GM19395 (cell line): ENCODE measurements around the gene EEF1A2.
"Not testable (repeated sequence)": the region's sequence is repeated elsewhere in the genome, so short reads cannot be mapped to it uniquely, and the experiment has no call there.

Experiments used
- ATAC-seq: cut with Tn5 transposase; IDR thresholded peaks from one replicate; pipeline ENCODE4 v1.9.1; 2021; ENCODE audit warnings: mild to moderate bottlenecking, moderate library complexity; ENCODE audit not compliant: unreplicated experiment

Gene EEF1A2

GRCh38 chr20:63521602-63522001 lies 22.7 kb upstream of the EEF1A2 start:
- no peak for ATAC-seq

DNA sequence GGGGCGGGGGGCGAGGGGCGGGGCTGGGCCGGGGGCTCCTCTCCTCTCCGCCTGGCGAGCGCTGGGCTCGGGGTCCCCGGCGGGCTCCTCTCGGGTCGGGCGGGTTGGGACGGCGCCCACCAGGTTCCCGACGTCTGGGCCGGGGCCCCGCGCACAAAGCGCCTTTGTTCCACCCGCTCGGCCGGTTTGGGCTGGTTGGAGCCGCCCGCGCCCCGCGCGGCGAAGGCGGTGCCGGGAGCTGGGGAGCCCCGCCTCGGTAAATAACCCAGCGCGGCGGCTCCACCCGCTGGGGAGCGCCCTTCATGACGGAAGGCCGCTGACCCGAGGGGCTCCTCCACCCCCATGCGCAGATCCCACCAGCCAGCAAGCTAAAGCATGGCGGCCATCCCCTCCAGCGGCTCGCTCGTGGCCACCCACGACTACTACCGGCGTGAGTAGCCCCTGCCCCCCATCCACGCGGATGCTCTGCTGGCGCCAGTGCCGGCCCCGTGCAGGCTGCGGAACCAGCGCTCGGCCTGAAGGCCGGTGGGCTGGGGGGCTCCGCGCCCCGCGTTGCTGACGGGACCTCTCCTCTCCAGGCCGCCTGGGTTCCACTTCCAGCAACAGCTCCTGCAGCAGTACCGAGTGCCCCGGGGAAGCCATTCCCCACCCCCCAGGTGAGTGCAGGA lies 22.2 kb upstream of the EEF1A2 start:
- peak; percentile 54 for ATAC-seq

GRCh38 chr20:63520504-63520933 lies 21.6 kb upstream of the EEF1A2 start, which contains the start of gene PPDPF:
TSS of gene PPDPF (plus strand) at chr20:63520765. CDS start at chr20:63521309, 544 bp downstream.
- ATAC-seq, result peak; percentile 76

DNA sequence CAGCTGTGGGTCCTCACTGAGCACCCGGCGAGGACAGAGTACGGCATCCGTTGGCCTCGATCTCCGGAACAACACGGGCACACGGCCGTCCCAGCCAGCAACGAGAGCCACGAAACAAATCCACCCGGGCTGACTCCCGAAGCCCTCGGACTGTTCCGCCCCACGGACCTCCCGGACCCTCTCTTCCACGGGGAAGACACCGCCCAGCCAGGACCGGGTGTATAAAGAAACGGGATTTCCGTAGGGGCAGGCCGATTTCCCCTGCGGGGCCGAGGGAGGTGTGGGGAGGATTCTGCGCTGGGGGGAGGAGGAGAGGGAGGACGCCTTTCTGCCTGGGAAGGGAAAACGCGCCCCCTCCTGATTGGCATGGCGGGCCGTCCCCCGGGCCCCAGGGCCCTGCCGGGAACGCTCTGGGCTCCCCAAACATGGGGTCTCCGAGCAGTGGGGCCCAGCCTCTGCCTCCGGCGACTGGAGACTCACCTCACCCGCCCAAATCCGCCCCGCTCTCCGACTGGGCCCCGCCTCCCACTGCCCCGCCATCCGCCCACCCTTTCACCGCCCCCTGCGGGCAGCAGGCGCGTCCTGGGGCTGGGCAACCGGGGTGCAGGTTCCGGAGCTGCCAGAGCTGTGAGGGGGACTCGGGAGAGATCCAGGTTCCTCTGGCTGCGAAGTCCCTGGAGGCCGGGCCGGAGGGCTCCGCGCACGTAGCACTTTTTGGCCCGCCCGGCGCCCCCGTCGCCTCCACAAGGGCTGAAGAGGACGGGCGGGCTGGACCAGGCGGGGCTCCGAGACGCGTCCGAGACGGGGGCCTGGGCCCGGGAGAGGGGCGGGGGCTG lies 21.0 kb upstream of the EEF1A2 start:
- ATAC-seq, result peak; percentile 49

DNA sequence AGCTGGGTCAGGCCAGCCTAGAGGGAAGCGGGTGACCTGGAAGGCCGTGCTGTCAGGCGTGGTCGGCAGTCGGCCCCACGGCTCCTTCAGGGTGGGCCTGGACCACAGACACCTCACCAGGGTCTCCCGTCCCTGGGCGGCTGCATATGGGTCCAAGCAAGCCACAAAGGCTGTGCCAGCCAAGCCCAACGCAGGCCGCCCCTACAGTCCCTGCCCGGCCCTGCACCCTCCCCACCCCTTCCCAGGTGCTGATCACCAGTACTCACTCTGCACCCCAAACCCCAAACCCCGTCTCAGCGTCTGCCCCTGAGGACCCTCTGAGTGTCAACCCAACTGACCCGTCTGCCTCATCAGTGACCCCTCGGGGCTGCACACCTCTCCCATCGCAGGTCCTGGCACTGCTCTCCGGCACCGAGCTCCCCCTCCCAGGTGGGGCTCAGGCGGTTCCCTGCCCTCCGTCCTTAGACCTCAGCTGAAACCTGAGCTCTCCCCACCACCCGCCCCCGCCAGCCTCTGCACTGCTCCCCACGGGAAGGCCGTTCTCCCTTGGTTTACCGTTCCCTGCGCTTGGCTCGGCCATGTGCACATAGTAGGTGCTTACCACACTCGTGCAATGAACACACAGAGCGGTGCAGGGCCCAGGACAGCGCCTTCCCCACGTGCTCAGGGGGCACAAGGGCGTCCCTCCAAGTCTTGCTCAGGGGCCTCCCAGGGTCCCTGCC lies 20.2 kb upstream of the EEF1A2 start:
- no peak for ATAC-seq

GRCh38 chr20:63518351-63518861 lies 19.5 kb upstream of the EEF1A2 start:
- ATAC-seq, result no peak

GRCh38 chr20:63517376-63518309 lies 18.8 kb upstream of the EEF1A2 start:
- ATAC-seq, result no peak

DNA sequence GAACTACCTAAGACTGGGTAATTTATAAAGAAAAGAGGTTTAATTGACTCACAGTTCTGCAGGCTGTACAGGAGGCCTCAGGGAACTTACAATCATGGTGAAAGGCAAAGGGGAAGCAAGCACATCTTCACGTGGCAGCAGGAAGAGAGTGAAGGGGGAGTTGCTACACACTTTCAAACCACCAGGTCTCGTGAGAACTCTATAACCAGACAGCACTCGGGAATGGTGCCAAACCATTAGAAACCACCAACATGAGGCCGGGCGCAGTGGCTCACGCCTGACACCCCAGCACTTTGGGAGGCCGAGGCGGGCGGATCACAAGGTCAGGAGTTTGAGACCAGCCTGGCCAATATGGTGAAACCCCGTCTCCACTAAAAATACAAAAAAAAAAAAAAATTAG lies 15.6 kb upstream of the EEF1A2 start:
- not testable (repeated sequence) for ATAC-seq

GRCh38 chr20:63513207-63513606 lies 14.3 kb upstream of the EEF1A2 start:
- no peak for ATAC-seq

DNA sequence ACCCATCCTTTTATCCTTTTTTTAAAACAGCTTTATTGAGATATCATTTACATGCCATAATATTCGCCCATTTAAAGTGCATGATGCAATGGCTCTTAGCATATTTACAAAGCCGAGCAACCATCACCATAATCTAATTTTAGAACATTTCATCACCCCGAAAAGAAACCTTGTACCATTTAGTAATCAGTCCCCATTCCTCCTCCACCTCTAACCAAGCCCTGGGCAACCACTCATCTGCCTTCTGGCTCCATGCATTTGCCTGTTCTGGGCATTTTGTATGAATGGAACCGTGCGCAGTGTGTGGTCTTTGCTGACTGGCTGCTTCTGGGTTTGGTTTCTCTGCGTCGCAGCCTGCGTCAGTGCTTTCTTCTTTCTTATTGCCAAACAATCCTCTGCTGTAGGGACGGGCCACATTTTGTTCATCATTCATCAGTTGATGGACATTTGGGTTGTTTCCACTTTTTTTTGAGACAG lies 10.2 kb upstream of the EEF1A2 start:
- ATAC-seq, result no peak

DNA sequence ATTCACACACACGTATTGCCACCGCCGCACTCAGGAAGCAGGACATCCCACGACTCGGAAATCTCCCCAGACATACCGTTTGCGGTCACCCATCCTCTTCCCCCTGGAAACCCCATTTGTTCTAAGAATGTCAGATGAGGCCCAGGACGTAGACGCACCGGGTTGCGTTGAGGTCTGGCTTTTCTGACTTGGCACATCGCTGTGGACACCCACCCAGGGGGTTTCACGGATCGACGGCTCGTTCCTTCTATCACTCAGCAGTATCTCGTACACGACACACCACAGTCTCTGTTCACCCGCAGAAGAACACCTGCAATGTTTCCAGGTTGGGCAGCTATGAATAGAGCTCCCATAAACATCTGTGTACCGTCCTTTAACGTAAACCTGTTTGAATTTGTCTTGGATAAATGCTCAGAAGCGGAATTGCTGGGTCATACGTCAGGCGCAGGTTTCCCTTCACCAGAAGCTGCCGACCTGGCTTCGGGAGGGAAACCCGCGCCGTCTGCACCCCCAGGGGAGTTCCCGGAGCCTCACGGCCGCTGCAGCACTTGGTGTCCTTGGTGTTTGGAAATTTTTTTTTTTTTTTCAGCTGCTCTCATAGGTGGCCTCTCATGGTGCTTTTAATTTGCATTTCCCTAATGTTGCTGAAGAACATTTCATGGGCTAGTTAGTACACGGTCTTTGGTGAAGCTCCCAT lies 9.3 kb upstream of the EEF1A2 start:
- no peak for ATAC-seq

DNA sequence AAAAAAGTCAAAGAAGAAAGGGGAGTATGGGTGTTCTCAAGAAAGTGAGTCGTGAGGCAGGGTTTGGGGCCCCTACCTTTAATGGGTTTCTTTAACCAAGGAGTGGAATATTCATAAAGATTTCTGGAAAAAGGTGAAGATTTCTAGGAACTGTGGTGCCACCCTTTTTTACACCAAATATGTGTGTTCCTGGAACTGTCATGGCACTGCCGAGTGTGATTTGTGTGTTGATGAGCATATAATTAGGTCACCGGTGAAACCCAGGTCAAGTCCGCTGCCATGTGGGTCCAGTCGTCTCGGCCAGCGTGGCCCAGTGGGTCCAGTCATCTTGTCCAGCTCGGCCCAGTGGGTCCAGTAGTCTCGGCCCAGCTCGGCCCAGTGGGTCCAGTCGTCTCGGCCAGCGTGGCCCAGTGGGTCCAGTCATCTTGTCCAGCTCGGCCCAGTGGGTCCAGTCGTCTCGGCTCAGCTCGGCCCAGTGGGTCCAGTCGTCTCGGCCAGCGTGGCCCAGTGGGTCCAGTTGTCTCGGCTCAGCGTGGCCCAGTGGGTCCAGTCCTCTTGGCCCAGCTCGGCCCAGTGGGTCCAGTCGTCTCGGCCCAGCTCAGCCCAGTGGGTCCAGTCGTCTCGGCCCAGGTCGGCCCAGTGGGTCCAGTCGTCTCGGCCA lies 8.3 kb upstream of the EEF1A2 start:
- no peak for ATAC-seq

GRCh38 chr20:63505723-63506122 lies 6.8 kb upstream of the EEF1A2 start:
- no peak for ATAC-seq

GRCh38 chr20:63505281-63505680 lies 6.4 kb upstream of the EEF1A2 start:
- no peak for ATAC-seq

DNA sequence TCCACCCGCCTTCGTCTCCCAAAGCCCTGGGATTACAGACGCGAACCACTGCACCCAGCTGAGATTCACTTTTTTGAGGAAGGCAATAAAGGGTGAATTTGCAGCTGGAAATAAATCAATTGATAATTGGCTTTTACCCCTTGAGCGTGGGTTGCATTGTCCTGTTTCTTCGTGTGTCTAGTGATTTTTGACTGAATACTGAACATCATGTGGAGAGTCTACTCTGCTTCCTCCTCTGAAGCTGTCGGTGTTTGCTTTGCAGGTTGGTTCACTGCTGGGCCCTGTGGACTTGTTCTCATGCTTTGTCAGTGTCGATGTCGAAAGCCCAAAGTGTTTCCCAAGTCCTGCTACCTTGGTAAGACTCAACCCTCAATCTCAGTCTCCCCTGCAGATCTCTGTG lies 5.8 kb upstream of the EEF1A2 start:
- no peak for ATAC-seq

DNA sequence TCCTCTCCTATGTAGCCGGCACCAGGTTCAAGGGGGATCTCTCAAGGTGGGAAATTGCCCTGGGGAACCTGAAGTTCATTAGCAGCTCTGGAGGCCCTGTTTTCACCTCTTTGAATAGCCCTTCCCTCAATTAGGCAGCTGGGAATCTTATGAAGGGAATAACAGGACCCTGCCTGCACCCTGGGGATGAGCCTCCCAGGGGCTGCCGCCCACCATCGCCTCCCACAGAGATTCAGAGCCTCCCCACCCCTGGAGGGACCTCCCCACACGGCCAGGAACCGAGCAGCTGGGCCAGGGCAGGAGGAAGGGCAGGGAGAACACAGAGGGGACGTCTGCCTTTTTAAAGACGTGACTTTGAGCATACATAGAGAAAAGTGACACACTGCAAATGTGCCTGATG lies 4.6 kb upstream of the EEF1A2 start:
- ATAC-seq, result no peak

- no peak for ATAC-seq
Measured at GRCh38 chr20:63502671-63503172, 3.8 kb upstream of the EEF1A2 start.

GRCh38 chr20:63501818-63502670 lies 3.2 kb upstream of the EEF1A2 start:
- no peak for ATAC-seq
